ENCODE measurements around the gene PCYT2. TPM values are rescaled to one million over a fixed set of nuclear protein-coding genes. Genes with fewer than 3 reads are reported as not detected.
A peak's percentile ranks its signal among the peaks of the same experiment; 100 is the strongest.

PCYT2 gene
- total RNA-seq, 1 donor from 2014 or later: 44.1 TPM

GRCh38 chr17:81917565-81918332 lies 6.5 kb upstream of the PCYT2 start, which contains the start of gene SIRT7:
Gene SIRT7, minus strand, starts transcription at chr17:81918176. Its CDS starts 45 bp downstream, at chr17:81918131.
- Mint-ChIP-seq H3K4me1 (peaks cover 25% of the 10 kb centered on the region), H3K9me3 (no peaks in the 10 kb centered on the region), H3K27me3 (no peaks in the 10 kb centered on the region), H3K4me3 (peak within 1 kb of the TSS; percentile 88), H3K27ac (peak within 1 kb of the TSS; percentile 76), H3K36me3 (ENCODE audit: low read depth) (peaks cover 56% of the 10 kb centered on the region)
- CTCF ChIA-PET: interaction anchor here (1.2 to 1.6 kb wide), 3 partner anchors 10 to 48 kb away, joined by 3 to 6 read pairs (median 5); partner anchors contain the start of gene MAFG
- intact Hi-C loops (cut with micrococcal nuclease): loop anchor here (1.0 to 2.0 kb wide), 3 partner anchors 9 to 57 kb away; partner anchors contain the start of genes ARHGDIA and P4HB
- DNase-seq (peak; percentile 74), ATAC-seq (ENCODE audit: low read depth) (peak; percentile 88)
- POLR2A ChIA-PET: interaction anchor here (0.6 to 3.0 kb wide), 8 partner anchors 9 to 149 kb away, joined by 3 to 28 read pairs (median 4); partner anchors contain the start of genes DCXR, MAFG and P4HB
- TF ChIP-seq, protein P1, sequence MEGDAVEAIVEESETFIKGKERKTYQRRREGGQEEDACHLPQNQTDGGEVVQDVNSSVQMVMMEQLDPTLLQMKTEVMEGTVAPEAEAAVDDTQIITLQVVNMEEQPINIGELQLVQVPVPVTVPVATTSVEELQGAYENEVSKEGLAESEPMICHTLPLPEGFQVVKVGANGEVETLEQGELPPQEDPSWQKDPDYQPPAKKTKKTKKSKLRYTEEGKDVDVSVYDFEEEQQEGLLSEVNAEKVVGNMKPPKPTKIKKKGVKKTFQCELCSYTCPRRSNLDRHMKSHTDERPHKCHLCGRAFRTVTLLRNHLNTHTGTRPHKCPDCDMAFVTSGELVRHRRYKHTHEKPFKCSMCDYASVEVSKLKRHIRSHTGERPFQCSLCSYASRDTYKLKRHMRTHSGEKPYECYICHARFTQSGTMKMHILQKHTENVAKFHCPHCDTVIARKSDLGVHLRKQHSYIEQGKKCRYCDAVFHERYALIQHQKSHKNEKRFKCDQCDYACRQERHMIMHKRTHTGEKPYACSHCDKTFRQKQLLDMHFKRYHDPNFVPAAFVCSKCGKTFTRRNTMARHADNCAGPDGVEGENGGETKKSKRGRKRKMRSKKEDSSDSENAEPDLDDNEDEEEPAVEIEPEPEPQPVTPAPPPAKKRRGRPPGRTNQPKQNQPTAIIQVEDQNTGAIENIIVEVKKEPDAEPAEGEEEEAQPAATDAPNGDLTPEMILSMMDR (IDR thresholded peaks at IDR 0.05): no peak

DNA sequence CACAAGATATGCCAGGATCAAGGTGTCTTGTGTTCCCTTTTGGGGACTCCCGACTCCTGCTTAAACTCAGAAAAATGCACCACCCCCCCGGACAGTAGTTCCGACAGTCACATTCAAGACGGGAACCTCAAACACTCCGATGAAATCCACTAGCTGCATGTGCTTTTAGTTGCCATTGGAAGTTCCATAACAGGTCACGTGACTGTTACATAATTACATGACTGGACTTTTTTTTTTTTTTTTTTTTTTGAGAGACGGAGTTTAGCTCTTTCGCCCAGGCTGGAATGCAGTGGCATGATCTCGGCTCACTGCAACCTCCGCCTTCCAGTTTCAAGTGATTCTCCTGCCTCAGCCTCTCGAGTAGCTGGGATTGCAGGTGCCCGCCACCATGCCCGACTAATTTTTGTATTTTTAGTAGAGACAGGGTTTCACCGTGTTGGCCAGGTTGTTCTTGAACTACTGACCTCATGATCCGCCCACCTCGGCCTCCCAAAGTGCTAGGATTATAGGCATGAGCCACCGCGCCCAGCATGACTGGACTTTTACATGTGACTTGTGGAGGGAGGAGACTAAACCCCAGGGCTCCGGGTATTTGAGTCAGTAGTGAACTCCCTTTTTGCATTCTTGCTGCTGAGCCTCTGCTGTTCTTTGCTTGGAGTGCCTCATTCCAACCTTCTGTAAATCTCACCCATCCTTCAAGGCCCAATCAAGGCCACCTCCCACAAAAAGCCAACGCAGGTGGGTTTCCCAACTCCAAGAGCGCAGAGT lies 5.2 kb upstream of the PCYT2 start:
- CTCF ChIA-PET: interaction anchor here (1.2 to 1.6 kb wide), 2 partner anchors 43 to 47 kb away, joined by 3 to 5 read pairs; no protein-coding TSS in a partner anchor
- intact Hi-C loops (cut with micrococcal nuclease): no loop called here
- peak overlapping the region; percentile 41 for H3K27ac Mint-ChIP-seq
- H3K9me3 Mint-ChIP-seq: no peaks in the 10 kb centered on the region
- H3K4me1 Mint-ChIP-seq: peaks cover 29% of the 10 kb centered on the region
- TF ChIP-seq, protein P1 (IDR thresholded peaks at IDR 0.05): no peak
- peak overlapping the region; percentile 82 for H3K4me3 Mint-ChIP-seq
- no peak for DNase-seq
- no peaks in the 10 kb centered on the region for H3K27me3 Mint-ChIP-seq
- POLR2A ChIA-PET: interaction anchor here (0.7 to 3.0 kb wide), 4 partner anchors 11 to 296 kb away, joined by 6 to 28 read pairs (median 7); partner anchors contain the start of genes CCDC57, MAFG and P4HB
- peaks cover 61% of the 10 kb centered on the region for H3K36me3 Mint-ChIP-seq (ENCODE audit: low read depth)
- ATAC-seq (ENCODE audit: low read depth): no peak

- TF ChIP-seq, protein P1 (IDR thresholded peaks at IDR 0.05): no peak
- ChIA-PET POLR2A (interaction anchor here (3.0 kb wide), 1 partner anchor 12 kb away, joined by 28 read pairs; the partner anchor contains the start of gene MAFG), CTCF (interaction anchor here (1.5 kb wide), 1 partner anchor 44 kb away, joined by 3 read pairs; no protein-coding TSS in a partner anchor)
- ATAC-seq (ENCODE audit: low read depth): no peak
- Mint-ChIP-seq H3K27me3 (no peaks in the 10 kb centered on the region), H3K9me3 (no peaks in the 10 kb centered on the region), H3K36me3 (ENCODE audit: low read depth) (peaks cover 56% of the 10 kb centered on the region), H3K27ac (no peak overlapping the region), H3K4me3 (no peak overlapping the region), H3K4me1 (peaks cover 32% of the 10 kb centered on the region)
- no peak for DNase-seq
- intact Hi-C loops (cut with micrococcal nuclease): no loop called here
These were observed 4.1 kb upstream of the PCYT2 start for GRCh38 chr17:81915331-81915730.

GRCh38 chr17:81914103-81914850 lies 3.1 kb upstream of the PCYT2 start:
- DNase-seq (no peak), ATAC-seq (ENCODE audit: low read depth) (no peak)
- Mint-ChIP-seq H3K27me3 (no peaks in the 10 kb centered on the region), H3K9me3 (no peaks in the 10 kb centered on the region), H3K27ac (no peak overlapping the region), H3K36me3 (ENCODE audit: low read depth) (peaks cover 49% of the 10 kb centered on the region), H3K4me3 (no peak overlapping the region), H3K4me1 (peaks cover 34% of the 10 kb centered on the region)
- intact Hi-C loops (cut with micrococcal nuclease): no loop called here
- TF ChIP-seq, protein P1 (IDR thresholded peaks at IDR 0.05): no peak
- POLR2A ChIA-PET: no interaction called here
- CTCF ChIA-PET: interaction anchor here (1.5 kb wide), 1 partner anchor 45 kb away, joined by 3 read pairs; no protein-coding TSS in a partner anchor

All from activated B cell treated with CpG ODN at 0.5 μM for 24 hours (primary cell).